HCT116 (cell line): ENCODE results near the gene RUNX1. TPM values are rescaled to one million over a fixed set of nuclear protein-coding genes. Genes with fewer than 3 reads are reported as not detected.

Source experiments
- ATAC-seq: fragments of 200-7000 bp; cut with Tn5 transposase; 2 replicates; pipeline ENCODE4 v1.9.1; 2020; ENCODE audit warnings: mild to moderate bottlenecking, moderate library complexity
- BruUV-seq: library from RNA; stranded (reverse); fragments of 400-500 nt; replicated peaks from 2 replicates; lab custom pipeline; 2021; lab: Mats Ljungman, UMichigan
- CTCF ChIA-PET: fragments of 300-600 bp; sonication (Branson Sonifier 250); formaldehyde crosslinking; loops from one replicate; lab custom pipeline; 2021; ENCODE audit warnings: antibody characterized with exemption; lab: Charles Lee
- POLR2A ChIA-PET: fragments of 300-600, 350-600 bp; sonication (Branson Sonifier 250); formaldehyde crosslinking; loops from one replicate; lab custom pipeline; 2021; ENCODE audit warnings: antibody characterized with exemption; lab: Charles Lee
- RAD21 ChIA-PET, 2 experiments: fragments of 300-600 bp; sonication (Branson Sonifier 250); formaldehyde crosslinking; loops; one replicate each; lab custom pipeline; 2023; ENCODE audit warnings: low total read pairs in 2 of 2; ENCODE audit not compliant: uncharacterized antibody in 2 of 2, unreplicated experiment in 2 of 2, low non-redundant PET in 1 of 2; lab: Charles Lee
- DNase-seq: peaks from one replicate; pipeline ENCODE4 v3.0.0-alpha.2; 2010; ENCODE audit warnings: low read depth, low spot score
- H2AFZ ChIP-seq: fragments of 200-600 bp; shearing (Covaris generic), sonication (generic); 2 replicates; pipeline ENCODE4 v1.6.1; 2017; ENCODE audit warnings: low read depth, mixed run types, mixed read lengths, antibody characterized with exemption, low read length; ENCODE audit not compliant: poor library complexity, severe bottlenecking
- H3K27ac ChIP-seq: 2 replicates; pipeline ENCODE4 v1.5.1; 2012; ENCODE audit warnings: low read depth, low read length
- H3K27me3 ChIP-seq: fragments of 200-600 bp; sonication (generic); 2 replicates; pipeline ENCODE4 v1.6.1; 2016; ENCODE audit warnings: mixed run types, low read length, mixed read lengths; ENCODE audit not compliant: insufficient read depth
- H3K36me3 ChIP-seq, 2 experiments: fragments of 200-500 bp in 1 of 2; fragments of 200-600 bp in 1 of 2; sonication (Bioruptor generic) in 1 of 2; sonication (generic) in 1 of 2; 2 replicates each; pipeline versions ENCODE4 v1.5.1 to v1.6.1; 2014 to 2016; ENCODE audit warnings: low read length in 2 of 2, inconsistent platforms in 1 of 2, mixed read lengths in 1 of 2, mixed run types in 1 of 2; ENCODE audit not compliant: insufficient read depth in 2 of 2, control insufficient read depth in 1 of 2
- H3K4me1 ChIP-seq, 2 experiments: fragments of 200-600 bp in 1 of 2; sonication (generic) in 1 of 2; 2 replicates each; pipeline versions ENCODE4 v1.5.1 to v1.6.1; 2012 to 2017; ENCODE audit warnings: low read length in 2 of 2, inconsistent platforms in 1 of 2, mild to moderate bottlenecking in 1 of 2, mixed read lengths in 1 of 2, mixed run types in 1 of 2, moderate library complexity in 1 of 2; ENCODE audit not compliant: insufficient read depth in 2 of 2, control insufficient read depth in 1 of 2
- H3K4me2 ChIP-seq: fragments of 200-600 bp; sonication (generic); 2 replicates; pipeline ENCODE4 v1.6.1; 2017; ENCODE audit warnings: mixed run types, low read length, mixed read lengths
- H3K4me3 ChIP-seq, 2 experiments: fragments of 200-600 bp in 1 of 2; sonication (generic) in 1 of 2; replicated peaks in 1 of 2; 2 replicates each; pipeline ENCODE4 v1.5.1; 2011 to 2016; ENCODE audit warnings: low read length in 2 of 2, control low read depth in 1 of 2, low read depth in 1 of 2, mild to moderate bottlenecking in 1 of 2, mixed read lengths in 1 of 2, mixed run types in 1 of 2
- H3K79me2 ChIP-seq: fragments of 200-600 bp; sonication (generic); 2 replicates; pipeline ENCODE4 v1.6.1; 2017; ENCODE audit warnings: mild to moderate bottlenecking, mixed run types, low read length, moderate library complexity, mixed read lengths; ENCODE audit not compliant: insufficient read depth
- H3K9ac ChIP-seq: fragments of 200-600 bp; sonication (generic); 2 replicates; pipeline ENCODE4 v1.6.1; 2016; ENCODE audit warnings: low read length, mixed read lengths
- H3K9me2 ChIP-seq: fragments of 200-600 bp; sonication (generic), shearing (Covaris generic); 2 replicates; pipeline ENCODE4 v1.6.1; 2017; ENCODE audit warnings: mixed run types, mild to moderate bottlenecking, moderate library complexity; ENCODE audit not compliant: insufficient read depth
- H3K9me3 ChIP-seq, 2 experiments: fragments of 200-500 bp in 1 of 2; fragments of 200-600 bp in 1 of 2; sonication (Bioruptor generic) in 1 of 2; sonication (generic) in 1 of 2; 2 replicates each; pipeline ENCODE4 v1.6.1; 2014 to 2017; ENCODE audit warnings: low read length in 2 of 2, mixed read lengths in 2 of 2, inconsistent platforms in 1 of 2, low read depth in 1 of 2, mild to moderate bottlenecking in 1 of 2, mixed run types in 1 of 2, moderate library complexity in 1 of 2; ENCODE audit not compliant: control insufficient read depth in 1 of 2, insufficient read depth in 1 of 2
- H4K20me1 ChIP-seq: fragments of 200-600 bp; sonication (generic), shearing (Covaris generic); 2 replicates; pipeline ENCODE4 v1.6.1; 2017; ENCODE audit warnings: mixed run types, mild to moderate bottlenecking, moderate library complexity; ENCODE audit not compliant: insufficient read depth
- ATF3 ChIP-seq: IDR thresholded peaks from 2 replicates; pipeline ENCODE4 v1.6.1; 2012
- CBX3 ChIP-seq: IDR thresholded peaks from 2 replicates; pipeline ENCODE4 v1.6.1; 2012; ENCODE audit warnings: low read depth
- CEBPB ChIP-seq: IDR thresholded peaks from 2 replicates; pipeline ENCODE4 v1.6.1; 2012; ENCODE audit warnings: low read depth
- EGR1 ChIP-seq: IDR thresholded peaks from 2 replicates; pipeline ENCODE4 v1.6.1; 2012; ENCODE audit warnings: low read depth
- ELF1 ChIP-seq: IDR thresholded peaks from 2 replicates; pipeline ENCODE4 v1.6.1; 2012; ENCODE audit warnings: low read depth, borderline replicate concordance
- EZH2 ChIP-seq: fragments of 200-600 bp; sonication (generic); IDR thresholded peaks from 2 replicates; pipeline ENCODE4 v1.6.1; 2017; ENCODE audit warnings: antibody characterized with exemption, mixed run types
- JUND ChIP-seq: IDR thresholded peaks from 2 replicates; pipeline ENCODE4 v1.6.1; 2012
- POLR2A ChIP-seq: IDR thresholded peaks from 2 replicates; pipeline ENCODE4 v1.7.0; 2011; ENCODE audit warnings: borderline replicate concordance; ENCODE audit not compliant: insufficient read depth, insufficient read length; ENCODE audit errors: extremely low read depth
- REST ChIP-seq: IDR thresholded peaks from 2 replicates; pipeline ENCODE4 v1.6.1; 2012; ENCODE audit warnings: low read depth
- SP1 ChIP-seq: IDR thresholded peaks from 2 replicates; pipeline ENCODE4 v1.6.1; 2012; ENCODE audit warnings: low read depth
- TCF7L2 ChIP-seq: IDR thresholded peaks from 2 replicates; pipeline ENCODE4 v1.7.0; 2011; ENCODE audit warnings: borderline replicate concordance, inconsistent platforms; ENCODE audit not compliant: insufficient read depth, insufficient read length; ENCODE audit errors: extremely low read depth
- YY1 ChIP-seq: IDR thresholded peaks from 2 replicates; pipeline ENCODE4 v1.6.1; 2011; ENCODE audit warnings: low read length, low read depth, moderate library complexity, mild to moderate bottlenecking; ENCODE audit not compliant: insufficient replicate concordance; ENCODE audit errors: extremely low read depth
- ZBTB33 ChIP-seq: IDR thresholded peaks from 2 replicates; pipeline ENCODE4 v1.6.1; 2011; ENCODE audit warnings: mild to moderate bottlenecking, low read length, moderate library complexity; ENCODE audit not compliant: insufficient replicate concordance; ENCODE audit errors: extremely low read depth
- ZFX ChIP-seq: fragments of 450-650 bp; IDR thresholded peaks from 2 replicates; pipeline ENCODE4 v1.6.1; 2017
- intact Hi-C: fragments of 100-400 bp; cut with micrococcal nuclease; formaldehyde crosslinking; loops from 2 replicates; pipeline ENCODE4 v1.10.0; 2022
- total RNA-seq: library from RNA; stranded (reverse); gene quantifications from one replicate; pipeline ENCODE4 v1.2.1, GENCODE V29; 2021; ENCODE audit not compliant: unreplicated experiment

Gene RUNX1
- total RNA-seq, 1 experiment from 2014 or later = 33.5 TPM

- no TSS peak for BruUV-seq
- H3K4me3 ChIP-seq = no peak overlapping the region
- no peak overlapping the region for H3K4me2 ChIP-seq
- H3K9me2 ChIP-seq = no peaks in the 10 kb centered on the region
- RAD21 ChIA-PET = no interaction called here
- H2AFZ ChIP-seq = no peak overlapping the region
- no peaks in the 10 kb centered on the region for H4K20me1 ChIP-seq
- no peak overlapping the region for H3K9ac ChIP-seq
- DNase-seq = no peak
- POLR2A ChIA-PET = no interaction called here
- H3K27me3 ChIP-seq = no peaks in the 10 kb centered on the region
- intact Hi-C loops = no loop called here
- CTCF ChIA-PET = no interaction called here
- ATAC-seq = no peak
- H3K4me1 ChIP-seq = peaks cover 0 to 5% of the 10 kb centered on the region in 2 experiments; a peak in 1 of 4 replicates
- H3K27ac ChIP-seq = no peak overlapping the region
- TF ChIP-seq CBX3 = no peak
- no peak for TF ChIP-seq ELF1
- TF ChIP-seq ATF3 = no peak
- no peak for TF ChIP-seq YY1
- TF ChIP-seq CEBPB = no peak
- TF ChIP-seq ZBTB33 = no peak
- TF ChIP-seq JUND = no peak
- no peak for TF ChIP-seq EGR1
- TF ChIP-seq ZFX = no peak
- TF ChIP-seq SP1 = no peak
- TF ChIP-seq REST = no peak
- TF ChIP-seq TCF7L2 = no peak
- TF ChIP-seq EZH2 = no peak
- TF ChIP-seq POLR2A = no peak
- H3K36me3 ChIP-seq = no peaks in the 10 kb centered on the region
- no peaks in the 10 kb centered on the region for H3K9me3 ChIP-seq
- no peaks in the 10 kb centered on the region for H3K79me2 ChIP-seq
These were observed 41.3 kb upstream of the RUNX1 start for GRCh38 chr21:35090403-35090802.
